ENCODE measurements around the gene SPTLC3.

- no peak for TF ChIP-seq POLR2A (IDR thresholded peaks at IDR 0.05; ENCODE audit: low read depth, low read length)
- no peak for TF ChIP-seq POLR2AphosphoS5 (IDR thresholded peaks at IDR 0.05; ENCODE audit: low read depth, low read length)
Observed at GRCh38 chr20:13105864-13106457, 97.2 kb downstream of the SPTLC3 start.
